Endothelial cell of umbilical vein (primary cell): ENCODE results near the gene CRIM1. TPM values are rescaled to one million over a fixed set of nuclear protein-coding genes. Genes with fewer than 3 reads are reported as not detected.
A peak's percentile ranks its signal among the peaks of the same experiment; 100 is the strongest.

Experiments
- BruUV-seq: library from RNA; stranded (reverse); fragments of 400-500 nt; replicated peaks from 2 replicates; lab custom pipeline; 2021; lab: Mats Ljungman, UMichigan
- CTCF ChIA-PET: fragments of 300-600, 350-600 bp; sonication (Branson Sonifier 250); formaldehyde crosslinking; loops from one replicate; lab custom pipeline; 2021; ENCODE audit warnings: antibody characterized with exemption, inconsistent platforms; lab: Charles Lee
- POLR2A ChIA-PET: fragments of 300-600, 350-600 bp; sonication (Branson Sonifier 250); formaldehyde crosslinking; loops from one replicate; lab custom pipeline; 2021; ENCODE audit warnings: antibody characterized with exemption, inconsistent platforms; lab: Charles Lee
- DNase-seq: peaks from one replicate; pipeline ENCODE4 v3.0.0-alpha.2; 2011; ENCODE audit warnings: low read depth, low spot score
- FAIRE-seq: peaks from 2 replicates; lab custom pipeline; 2011; peaks lifted over from hg19 to GRCh38; lab: Jason Lieb, UNC
- H2AFZ ChIP-seq: 2 replicates; pipeline ENCODE4 v1.6.0; 2012; ENCODE audit warnings: low read depth, low read length, control low read depth, inconsistent platforms
- H3K27ac ChIP-seq: 2 replicates; pipeline ENCODE4 v1.5.1; 2011; ENCODE audit warnings: low read depth, mild to moderate bottlenecking, control low read depth, low read length, moderate library complexity; ENCODE audit not compliant: insufficient read depth
- H3K27me3 ChIP-seq, 2 experiments: 2 replicates each; pipeline versions ENCODE4 v1.6.0 to v1.6.1; 2011; ENCODE audit warnings: low read length in 2 of 2, mixed read lengths in 1 of 2; ENCODE audit not compliant: control insufficient read depth in 2 of 2, insufficient read depth in 2 of 2
- H3K36me3 ChIP-seq, 2 experiments: 2 replicates in 1 of 2; 3 replicates in 1 of 2; pipeline ENCODE4 v1.5.1; 2011; ENCODE audit warnings: low read length in 2 of 2, mild to moderate bottlenecking in 1 of 2, moderate library complexity in 1 of 2; ENCODE audit not compliant: control insufficient read depth in 2 of 2, insufficient read depth in 2 of 2; ENCODE audit errors: extremely low read depth in 1 of 2
- H3K4me1 ChIP-seq: 3 replicates; pipeline ENCODE4 v1.5.1; 2011; ENCODE audit warnings: mild to moderate bottlenecking, low read length; ENCODE audit not compliant: control insufficient read depth, insufficient read depth; ENCODE audit errors: extremely low read depth
- H3K4me2 ChIP-seq: 2 replicates; pipeline ENCODE4 v1.6.1; 2011; ENCODE audit warnings: low read length, control low read depth, mixed read lengths; ENCODE audit not compliant: insufficient read depth
- H3K4me3 ChIP-seq, 3 experiments: fragments of 200-600 bp in 1 of 3; sonication (generic), shearing (Covaris generic) in 1 of 3; replicated peaks in 1 of 3; 2 replicates each; pipeline ENCODE4 v1.5.1; 2011 to 2016; ENCODE audit warnings: control low read depth in 3 of 3, low read length in 3 of 3, mild to moderate bottlenecking in 2 of 3, inconsistent platforms in 1 of 3, low read depth in 1 of 3, moderate library complexity in 1 of 3; ENCODE audit not compliant: insufficient read depth in 1 of 3
- H3K79me2 ChIP-seq: 2 replicates; pipeline ENCODE4 v1.6.0; 2012; ENCODE audit warnings: low read length, inconsistent platforms; ENCODE audit not compliant: control insufficient read depth, insufficient read depth
- H3K9ac ChIP-seq: replicated peaks from 2 replicates; pipeline ENCODE3; 2011; ENCODE audit warnings: low read length, control low read depth; ENCODE audit not compliant: insufficient read depth; ENCODE audit errors: extremely low read depth
- H3K9me1 ChIP-seq: replicated peaks from 3 replicates; pipeline ENCODE4 v1.6.0; 2011; ENCODE audit warnings: mild to moderate bottlenecking, low read length; ENCODE audit not compliant: control insufficient read depth, insufficient read depth; ENCODE audit errors: extremely low read depth
- H3K9me3 ChIP-seq: replicated peaks from 2 replicates; pipeline ENCODE4 v1.5.1; 2012; ENCODE audit warnings: low read length, inconsistent platforms; ENCODE audit not compliant: control insufficient read depth, insufficient read depth
- H4K20me1 ChIP-seq: replicated peaks from 2 replicates; pipeline ENCODE3; 2011; ENCODE audit warnings: mild to moderate bottlenecking, low read length; ENCODE audit not compliant: control insufficient read depth, insufficient read depth; ENCODE audit errors: extremely low read depth
- EZH2 ChIP-seq: IDR thresholded peaks from 2 replicates; pipeline ENCODE4 v1.6.1; 2012; ENCODE audit warnings: borderline replicate concordance, low read depth, mild to moderate bottlenecking, moderate library complexity, low read length, inconsistent platforms; ENCODE audit not compliant: severe bottlenecking
- JUN ChIP-seq: IDR thresholded peaks from 2 replicates; pipeline ENCODE4 v1.6.1; 2011; ENCODE audit warnings: borderline replicate concordance, low read depth; ENCODE audit not compliant: insufficient read length, insufficient read depth
- POLR2A ChIP-seq: IDR thresholded peaks from 2 replicates; pipeline ENCODE4 v1.6.1; 2012; ENCODE audit warnings: low read depth, mild to moderate bottlenecking, control low read depth, low read length
- POLR2AphosphoS5 ChIP-seq: IDR thresholded peaks from 2 replicates; pipeline ENCODE4 v1.6.1; 2012; ENCODE audit warnings: low read depth, mild to moderate bottlenecking, control low read depth, low read length, moderate library complexity; ENCODE audit not compliant: insufficient read depth
- dilution Hi-C: fragments of 300-500 bp; cut with MboI; formaldehyde crosslinking; loops from one replicate; pipeline ENCODE4 v1.15.0; 2019; ENCODE audit warnings: low sequenced_read_pairs; ENCODE audit not compliant: extremely low pct_ligation_motif_present
- intact Hi-C: fragments of 100-400 bp; cut with micrococcal nuclease; formaldehyde crosslinking; loops from one replicate; pipeline ENCODE4 v1.10.0; 2022
- polyA plus RNA-seq, 4 experiments: library from polyadenylated mRNA; depleted of rRNA in 3 of 4; stranded (reverse) in 3 of 4; unstranded in 1 of 4; fragments of >200 nt; gene quantifications; 2 replicates each; pipeline versions ENCODE4 v1.2.1 to v1.2.3, GENCODE V29; 2011 to 2012; ENCODE audit warnings: missing spikeins in 1 of 4
- total RNA-seq: library from RNA; stranded (reverse); gene quantifications from 2 replicates; pipeline ENCODE4 v1.2.3, GENCODE V29; 2021
- TF ChIP-seq, protein P1 (sequence below), 2 donors: IDR thresholded peaks; 1 replicate in 1 of 2; 2 replicates in 1 of 2; pipeline ENCODE4 v1.5.1; 2011; ENCODE audit warnings: low read length in 2 of 2, mild to moderate bottlenecking in 2 of 2, moderate library complexity in 2 of 2, control low read depth in 1 of 2, inconsistent platforms in 1 of 2, low read depth in 1 of 2; ENCODE audit not compliant: insufficient read depth in 1 of 2; ENCODE audit errors: extremely low read depth in 1 of 2
- TF ChIP-seq, protein P2 (sequence below): IDR thresholded peaks from 2 replicates; pipeline ENCODE4 v1.6.1; 2011; ENCODE audit not compliant: insufficient read depth, insufficient read length

The CRIM1 gene
- total and polyA plus RNA-seq, 2 donors (not counting 3 experiments of a cell fraction or from before 2014, with no cell fraction given): 422 to 649 TPM

DNA sequence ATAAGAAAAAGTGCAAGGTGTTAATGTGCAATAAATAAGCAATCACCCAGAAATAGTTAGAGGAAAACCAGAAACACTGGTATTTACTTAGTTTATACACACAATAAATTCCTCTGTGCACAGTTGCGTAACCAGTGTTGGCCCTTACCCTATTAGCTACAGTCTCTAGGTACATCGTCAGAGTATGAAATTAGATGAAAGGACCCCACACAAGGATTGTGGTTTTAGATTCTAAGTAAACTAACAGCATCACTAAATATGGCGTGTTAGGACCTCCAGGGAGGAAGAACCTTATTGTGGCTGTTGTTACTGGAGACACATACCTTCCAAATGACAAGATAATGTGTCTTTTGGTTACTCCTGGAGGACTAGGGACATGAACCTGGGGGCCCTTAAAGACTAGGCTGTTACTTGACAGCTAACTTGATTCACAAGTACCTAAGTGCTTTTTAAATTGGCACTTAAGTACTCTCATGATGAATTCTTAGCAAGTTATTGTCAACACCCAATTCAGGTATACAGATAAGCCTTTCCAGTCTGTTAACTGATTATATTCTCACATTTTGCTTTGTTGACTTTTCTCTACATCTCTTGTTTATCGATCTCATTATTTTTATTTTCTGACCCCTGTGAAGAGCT lies 127.1 kb downstream of the CRIM1 start:
- DNase-seq (no peak), FAIRE-seq (no peak)
- peaks cover 91% of the 10 kb centered on the region for H3K4me1 ChIP-seq
- H4K20me1 ChIP-seq: no peaks in the 10 kb centered on the region
- dilution Hi-C loops: no loop called here
- H3K9me3 ChIP-seq: no peaks in the 10 kb centered on the region
- H3K9ac ChIP-seq: no peak overlapping the region
- H3K27me3 ChIP-seq: no peaks in the 10 kb centered on the region
- ChIA-PET CTCF (interaction anchor here (1.0 to 3.6 kb wide), 2 partner anchors 22 to 130 kb away, joined by 4 to 24 read pairs; no protein-coding TSS in a partner anchor), POLR2A (no interaction called here)
- no peak overlapping the region for H3K4me3 ChIP-seq
- peaks cover 59% of the 10 kb centered on the region for H3K79me2 ChIP-seq
- no TSS peak for BruUV-seq
- H3K27ac ChIP-seq: peak overlapping the region; percentile 5
- H3K4me2 ChIP-seq: no peak overlapping the region
- TF ChIP-seq EZH2 (no peak), POLR2A (peak; percentile 34)
- no peak overlapping the region for H2AFZ ChIP-seq
- intact Hi-C loops: no loop called here
- H3K36me3 ChIP-seq: peaks cover 40 to 47% of the 10 kb centered on the region in 2 experiments
- no peaks in the 10 kb centered on the region for H3K9me1 ChIP-seq

DNA sequence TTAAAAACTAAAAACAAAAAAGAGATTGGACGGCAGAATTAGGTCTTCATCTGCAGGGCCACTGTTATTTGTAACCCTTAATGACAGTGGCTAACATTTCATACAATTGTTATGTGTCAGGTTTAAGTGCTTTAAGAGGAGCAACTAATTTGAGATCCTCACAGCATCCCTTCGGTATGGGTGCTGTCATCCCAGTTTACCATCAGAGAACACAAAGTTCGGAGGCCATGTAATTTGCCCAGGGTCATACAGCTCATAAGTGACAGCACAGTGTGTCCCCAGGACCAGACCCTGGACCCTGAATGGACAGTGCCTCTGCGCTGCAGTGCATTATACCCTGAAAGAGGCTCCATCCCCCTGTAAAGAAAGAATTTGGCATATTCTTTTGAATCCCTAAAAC lies 127.7 kb downstream of the CRIM1 start:
- Histone ChIP-seq H3K4me3 (no peak overlapping the region), H3K79me2 (peaks cover 64% of the 10 kb centered on the region), H4K20me1 (no peaks in the 10 kb centered on the region), H3K9me3 (no peaks in the 10 kb centered on the region), H3K27me3 (no peaks in the 10 kb centered on the region), H2AFZ (no peak overlapping the region), H3K27ac (peak overlapping the region; percentile 93), H3K9me1 (no peaks in the 10 kb centered on the region), H3K9ac (no peak overlapping the region), H3K4me2 (no peak overlapping the region), H3K4me1 (peaks cover 93% of the 10 kb centered on the region), H3K36me3 (peaks cover 41 to 47% of the 10 kb centered on the region in 2 experiments)
- DNase-seq (no peak), FAIRE-seq (no peak)
- CTCF ChIA-PET: interaction anchor here (1.0 to 3.6 kb wide), 2 partner anchors 22 to 131 kb away, joined by 4 to 24 read pairs; no protein-coding TSS in a partner anchor
- POLR2A ChIA-PET: no interaction called here
- no TSS peak for BruUV-seq
- dilution Hi-C loops (no loop called here), intact Hi-C loops (no loop called here)
- TF ChIP-seq, protein P1, sequence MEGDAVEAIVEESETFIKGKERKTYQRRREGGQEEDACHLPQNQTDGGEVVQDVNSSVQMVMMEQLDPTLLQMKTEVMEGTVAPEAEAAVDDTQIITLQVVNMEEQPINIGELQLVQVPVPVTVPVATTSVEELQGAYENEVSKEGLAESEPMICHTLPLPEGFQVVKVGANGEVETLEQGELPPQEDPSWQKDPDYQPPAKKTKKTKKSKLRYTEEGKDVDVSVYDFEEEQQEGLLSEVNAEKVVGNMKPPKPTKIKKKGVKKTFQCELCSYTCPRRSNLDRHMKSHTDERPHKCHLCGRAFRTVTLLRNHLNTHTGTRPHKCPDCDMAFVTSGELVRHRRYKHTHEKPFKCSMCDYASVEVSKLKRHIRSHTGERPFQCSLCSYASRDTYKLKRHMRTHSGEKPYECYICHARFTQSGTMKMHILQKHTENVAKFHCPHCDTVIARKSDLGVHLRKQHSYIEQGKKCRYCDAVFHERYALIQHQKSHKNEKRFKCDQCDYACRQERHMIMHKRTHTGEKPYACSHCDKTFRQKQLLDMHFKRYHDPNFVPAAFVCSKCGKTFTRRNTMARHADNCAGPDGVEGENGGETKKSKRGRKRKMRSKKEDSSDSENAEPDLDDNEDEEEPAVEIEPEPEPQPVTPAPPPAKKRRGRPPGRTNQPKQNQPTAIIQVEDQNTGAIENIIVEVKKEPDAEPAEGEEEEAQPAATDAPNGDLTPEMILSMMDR (IDR thresholded peaks at IDR 0.05; ENCODE audit: extremely low read depth in 1 of 2, insufficient read depth in 1 of 2, low read depth in 1 of 2, low read length in 2 of 2): no peak
- TF ChIP-seq JUN (no peak), POLR2AphosphoS5 (peak; percentile 1), POLR2A (no peak)
- TF ChIP-seq, protein P2, sequence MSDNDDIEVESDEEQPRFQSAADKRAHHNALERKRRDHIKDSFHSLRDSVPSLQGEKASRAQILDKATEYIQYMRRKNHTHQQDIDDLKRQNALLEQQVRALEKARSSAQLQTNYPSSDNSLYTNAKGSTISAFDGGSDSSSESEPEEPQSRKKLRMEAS: no peak
